ENCODE measurements around the gene ZNF511.

ZNF511 gene

DNA sequence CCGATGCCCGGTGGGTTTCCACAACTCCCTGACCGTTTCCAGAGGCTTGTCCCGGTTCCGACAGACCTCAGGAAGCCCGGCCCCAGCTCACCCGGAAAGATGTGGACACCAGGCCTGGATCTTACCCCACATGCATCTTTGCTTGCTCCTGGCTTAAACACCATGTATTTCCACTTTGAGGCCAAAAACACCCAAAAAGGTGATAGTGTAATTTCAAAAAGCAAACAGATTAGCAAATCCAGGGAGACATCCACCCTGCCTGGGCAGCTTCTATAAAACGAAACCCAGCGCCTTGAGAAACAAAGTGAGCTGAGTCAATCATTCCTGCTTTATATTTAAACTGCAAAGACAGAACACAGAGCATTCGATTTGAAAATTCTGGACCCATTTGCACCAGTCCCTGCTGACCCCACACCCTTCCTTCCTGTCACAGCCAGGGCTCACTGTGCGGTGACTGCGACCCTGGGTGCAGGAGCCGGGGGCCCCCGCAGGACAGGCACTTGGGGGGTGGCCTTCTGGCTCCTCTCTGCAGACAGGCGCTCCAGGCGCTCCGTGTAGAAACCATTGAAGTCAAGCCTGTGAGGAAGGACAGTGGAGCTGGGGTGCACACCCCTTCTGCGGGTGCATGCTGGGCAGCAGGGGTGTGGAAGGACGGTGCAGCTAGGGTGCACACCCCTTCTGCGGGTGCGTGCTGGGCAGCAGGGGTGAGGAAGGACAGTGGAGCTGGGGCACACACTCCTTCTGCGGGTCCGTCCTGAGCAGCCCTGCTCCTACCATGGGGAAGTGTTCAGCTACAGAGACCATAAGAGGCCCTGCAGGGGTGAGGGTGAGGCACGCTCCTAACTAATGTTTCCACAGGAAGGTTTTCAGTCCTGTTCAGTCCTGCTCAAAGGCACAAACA is 29.1 kb upstream of the ZNF511 start:
- TF ChIP-seq, protein P1, sequence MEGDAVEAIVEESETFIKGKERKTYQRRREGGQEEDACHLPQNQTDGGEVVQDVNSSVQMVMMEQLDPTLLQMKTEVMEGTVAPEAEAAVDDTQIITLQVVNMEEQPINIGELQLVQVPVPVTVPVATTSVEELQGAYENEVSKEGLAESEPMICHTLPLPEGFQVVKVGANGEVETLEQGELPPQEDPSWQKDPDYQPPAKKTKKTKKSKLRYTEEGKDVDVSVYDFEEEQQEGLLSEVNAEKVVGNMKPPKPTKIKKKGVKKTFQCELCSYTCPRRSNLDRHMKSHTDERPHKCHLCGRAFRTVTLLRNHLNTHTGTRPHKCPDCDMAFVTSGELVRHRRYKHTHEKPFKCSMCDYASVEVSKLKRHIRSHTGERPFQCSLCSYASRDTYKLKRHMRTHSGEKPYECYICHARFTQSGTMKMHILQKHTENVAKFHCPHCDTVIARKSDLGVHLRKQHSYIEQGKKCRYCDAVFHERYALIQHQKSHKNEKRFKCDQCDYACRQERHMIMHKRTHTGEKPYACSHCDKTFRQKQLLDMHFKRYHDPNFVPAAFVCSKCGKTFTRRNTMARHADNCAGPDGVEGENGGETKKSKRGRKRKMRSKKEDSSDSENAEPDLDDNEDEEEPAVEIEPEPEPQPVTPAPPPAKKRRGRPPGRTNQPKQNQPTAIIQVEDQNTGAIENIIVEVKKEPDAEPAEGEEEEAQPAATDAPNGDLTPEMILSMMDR (IDR thresholded peaks at IDR 0.05; ENCODE audit: insufficient read depth, low read length, poor library complexity, severe bottlenecking): no peak
- no peak for TF ChIP-seq EZH2phosphoT487 (conservative IDR thresholded peaks at IDR 0.05; ENCODE audit: low read length)
- Histone ChIP-seq H3K36me3 (ENCODE audit: low read length) (no peaks in the 10 kb centered on the region), H2AFZ (ENCODE audit: low read depth, low read length, severe bottlenecking) (no peak overlapping the region), H3K9me2 (replicated peaks; ENCODE audit: insufficient read depth, low read length) (no peaks in the 10 kb centered on the region), H3K27ac (ENCODE audit: low read depth, low read length) (no peak overlapping the region), H4K20me1 (ENCODE audit: low read depth, low read length) (no peaks in the 10 kb centered on the region), H3K79me2 (ENCODE audit: insufficient read depth, low read length) (no peaks in the 10 kb centered on the region), H3K4me2 (ENCODE audit: low read depth, low read length, poor library complexity, severe bottlenecking) (no peak overlapping the region), H3F3A (ENCODE audit: insufficient read depth) (no peaks in the 10 kb centered on the region), H3K9ac (ENCODE audit: low read length) (no peak overlapping the region), H3K9me3 (ENCODE audit: insufficient read depth, low read length) (no peaks in the 10 kb centered on the region), H3K27me3 (ENCODE audit: low read length) (no peaks in the 10 kb centered on the region), H3K4me3 (ENCODE audit: insufficient read depth, low read length, poor library complexity, severe bottlenecking) (no peak overlapping the region)

DNA sequence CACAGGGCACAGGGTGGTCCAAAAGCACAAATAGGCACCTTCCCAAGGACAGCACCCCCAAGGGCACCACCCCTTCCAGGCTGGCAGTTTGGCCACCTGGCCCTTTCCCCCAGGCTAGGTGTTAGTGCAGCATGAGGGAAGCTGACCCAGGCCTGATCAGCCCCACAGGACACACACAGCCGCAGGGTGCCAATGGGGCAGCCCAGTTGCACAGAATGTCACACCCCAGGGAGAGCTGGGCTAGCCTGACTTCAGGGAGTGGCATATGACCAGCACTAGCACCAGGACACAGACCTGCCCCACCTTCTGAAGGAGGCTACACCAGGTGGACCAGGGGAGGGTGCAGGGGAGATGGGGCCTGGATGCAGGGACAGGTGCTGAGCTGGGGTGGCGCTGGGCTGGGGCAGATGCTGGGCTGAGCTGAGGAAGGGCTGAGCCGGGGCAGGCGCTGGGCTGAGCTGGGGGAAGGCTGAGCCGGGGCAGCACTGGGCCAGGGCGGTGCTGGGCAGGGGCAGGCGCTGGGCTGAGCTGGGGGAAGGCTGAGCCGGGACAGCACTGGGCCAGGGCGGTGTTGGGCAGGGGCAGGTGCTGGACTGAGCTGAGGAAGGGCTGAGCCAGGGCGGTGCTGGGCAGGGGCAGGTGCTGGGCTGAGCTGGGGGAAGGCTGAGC is 28.2 kb upstream of the ZNF511 start:
- Histone ChIP-seq H3K9ac (ENCODE audit: low read length) (no peak overlapping the region), H3K4me2 (ENCODE audit: low read depth, low read length, poor library complexity, severe bottlenecking) (no peak overlapping the region), H3K9me2 (replicated peaks; ENCODE audit: insufficient read depth, low read length) (no peaks in the 10 kb centered on the region), H3K9me3 (ENCODE audit: insufficient read depth, low read length) (no peaks in the 10 kb centered on the region), H3K4me3 (ENCODE audit: insufficient read depth, low read length, poor library complexity, severe bottlenecking) (no peak overlapping the region), H3K36me3 (ENCODE audit: low read length) (no peaks in the 10 kb centered on the region), H3K27me3 (ENCODE audit: low read length) (no peaks in the 10 kb centered on the region), H4K20me1 (ENCODE audit: low read depth, low read length) (no peaks in the 10 kb centered on the region), H3K79me2 (ENCODE audit: insufficient read depth, low read length) (no peaks in the 10 kb centered on the region), H2AFZ (ENCODE audit: low read depth, low read length, severe bottlenecking) (no peak overlapping the region), H3F3A (ENCODE audit: insufficient read depth) (no peaks in the 10 kb centered on the region), H3K27ac (ENCODE audit: low read depth, low read length) (no peak overlapping the region)
- TF ChIP-seq, protein P1 (IDR thresholded peaks at IDR 0.05; ENCODE audit: insufficient read depth, low read length, poor library complexity, severe bottlenecking): no peak
- no peak for TF ChIP-seq EZH2phosphoT487 (conservative IDR thresholded peaks at IDR 0.05; ENCODE audit: low read length)

DNA sequence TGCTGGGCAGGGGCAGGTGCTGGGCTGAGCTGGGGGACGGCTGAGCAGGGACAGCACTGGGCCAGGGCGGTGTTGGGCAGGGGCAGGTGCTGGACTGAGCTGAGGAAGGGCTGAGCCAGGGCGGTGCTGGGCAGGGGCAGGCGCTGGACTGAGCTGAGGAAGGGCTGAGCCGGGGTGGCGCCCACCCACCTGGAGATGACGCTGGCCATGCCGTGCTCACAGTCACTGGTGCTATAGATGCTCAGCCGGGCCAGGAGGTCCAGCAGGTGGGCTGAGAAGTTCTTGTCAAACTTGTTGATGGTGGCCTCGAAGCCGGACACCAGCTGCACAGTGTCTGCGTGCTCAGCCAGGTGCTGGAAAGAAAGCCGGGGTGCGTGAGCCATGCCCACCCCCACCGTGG is 27.6 kb upstream of the ZNF511 start:
- Histone ChIP-seq H2AFZ (ENCODE audit: low read depth, low read length, severe bottlenecking) (no peak overlapping the region), H3K9me2 (replicated peaks; ENCODE audit: insufficient read depth, low read length) (no peaks in the 10 kb centered on the region), H3K36me3 (ENCODE audit: low read length) (no peaks in the 10 kb centered on the region), H4K20me1 (ENCODE audit: low read depth, low read length) (no peaks in the 10 kb centered on the region), H3K79me2 (ENCODE audit: insufficient read depth, low read length) (no peaks in the 10 kb centered on the region), H3K27me3 (ENCODE audit: low read length) (no peaks in the 10 kb centered on the region), H3F3A (ENCODE audit: insufficient read depth) (no peaks in the 10 kb centered on the region), H3K27ac (ENCODE audit: low read depth, low read length) (no peak overlapping the region), H3K9ac (ENCODE audit: low read length) (no peak overlapping the region), H3K9me3 (ENCODE audit: insufficient read depth, low read length) (no peaks in the 10 kb centered on the region), H3K4me3 (ENCODE audit: insufficient read depth, low read length, poor library complexity, severe bottlenecking) (no peak overlapping the region), H3K4me2 (ENCODE audit: low read depth, low read length, poor library complexity, severe bottlenecking) (no peak overlapping the region)
- TF ChIP-seq, protein P1 (IDR thresholded peaks at IDR 0.05; ENCODE audit: insufficient read depth, low read length, poor library complexity, severe bottlenecking): no peak
- TF ChIP-seq EZH2phosphoT487 (conservative IDR thresholded peaks at IDR 0.05; ENCODE audit: low read length): no peak

All from SU-DHL-6 (cell line).